ENCODE results near the gene RPL22. TPM values are rescaled to one million over a fixed set of nuclear protein-coding genes. Genes with fewer than 3 reads are reported as not detected.

RPL22 gene
- total and polyA plus RNA-seq, 2 of the 8 experiments (the other 6 are each of a cell fraction or from before 2014, with no cell fraction given) = 133 to 521 TPM

- TF ChIP-seq CHD7 (IDR thresholded peaks at IDR 0.05; ENCODE audit: insufficient replicate concordance, low read length) (no peak), MAX (IDR thresholded peaks at IDR 0.05) (no peak), CHD2 (IDR thresholded peaks at IDR 0.05; ENCODE audit: low read length) (no peak), CEBPB (IDR thresholded peaks at IDR 0.05; ENCODE audit: low read depth, low read length) (no peak), CBX8 (IDR thresholded peaks at IDR 0.05; ENCODE audit: borderline replicate concordance, low read depth, low read length) (no peak), USF2 (IDR thresholded peaks at IDR 0.05; ENCODE audit: low read length) (no peak), SP1 (IDR thresholded peaks at IDR 0.05; ENCODE audit: low read depth, low read length) (no peak), BACH1 (IDR thresholded peaks at IDR 0.05; ENCODE audit: low read length) (no peak), SP2 (IDR thresholded peaks at IDR 0.05; ENCODE audit: low read length) (no peak), MAFK (IDR thresholded peaks at IDR 0.05; ENCODE audit: low read depth, low read length) (no peak)
- TF ChIP-seq, protein P1, sequence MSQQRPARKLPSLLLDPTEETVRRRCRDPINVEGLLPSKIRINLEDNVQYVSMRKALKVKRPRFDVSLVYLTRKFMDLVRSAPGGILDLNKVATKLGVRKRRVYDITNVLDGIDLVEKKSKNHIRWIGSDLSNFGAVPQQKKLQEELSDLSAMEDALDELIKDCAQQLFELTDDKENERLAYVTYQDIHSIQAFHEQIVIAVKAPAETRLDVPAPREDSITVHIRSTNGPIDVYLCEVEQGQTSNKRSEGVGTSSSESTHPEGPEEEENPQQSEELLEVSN (IDR thresholded peaks at IDR 0.05) = no peak
These were observed 37.7 kb upstream of the RPL22 start (continued) for GRCh38 chr1:6237093-6237492.
